Activated CD4-positive, alpha-beta T cell treated with anti-CD3 and anti-CD28 coated beads, Interleukin-2, amount 10 ng/mL, durations not matched to agents 7 days and 5 days (primary cell): ENCODE data around the gene ATOH8. TPM values are rescaled to one million over a fixed set of nuclear protein-coding genes. Genes with fewer than 3 reads are reported as not detected.

Experiments
- CTCF ChIA-PET: fragments of 350-600 bp; sonication (Branson Sonifier 250); formaldehyde crosslinking; loops from one replicate; lab custom pipeline; 2021; ENCODE audit warnings: antibody characterized with exemption; lab: Charles Lee
- POLR2A ChIA-PET: fragments of 350-600 bp; sonication (Branson Sonifier 250); formaldehyde crosslinking; loops from one replicate; lab custom pipeline; 2021; ENCODE audit warnings: antibody characterized with exemption; lab: Charles Lee
- DNase-seq: peaks from one replicate; pipeline ENCODE4 v3.0.0-alpha.2; 2020
- H3K27ac Mint-ChIP-seq: one replicate; pipeline ENCODE4 v1.8.0; 2021; ENCODE audit warnings: mild to moderate bottlenecking, moderate library complexity, mixed read lengths
- H3K27me3 Mint-ChIP-seq: one replicate; pipeline ENCODE4 v1.8.0; 2021; ENCODE audit warnings: mixed read lengths
- H3K36me3 Mint-ChIP-seq: one replicate; pipeline ENCODE4 v1.8.0; 2021; ENCODE audit warnings: low read depth, mixed read lengths
- H3K4me1 Mint-ChIP-seq: one replicate; pipeline ENCODE4 v1.8.0; 2021; ENCODE audit warnings: mixed read lengths
- H3K4me3 Mint-ChIP-seq: one replicate; pipeline ENCODE4 v1.8.0; 2021; ENCODE audit warnings: mild to moderate bottlenecking, moderate library complexity, mixed read lengths
- H3K9me3 Mint-ChIP-seq: one replicate; pipeline ENCODE4 v1.8.0; 2021; ENCODE audit warnings: mixed read lengths
- total RNA-seq, 2 experiments: library from RNA; stranded (reverse); gene quantifications; one replicate each; pipeline ENCODE4 v1.2.3, GENCODE V29; 2021

Gene ATOH8
- total RNA-seq, 2 experiments from 2014 or later: 0.10 to 0.12 TPM

DNA sequence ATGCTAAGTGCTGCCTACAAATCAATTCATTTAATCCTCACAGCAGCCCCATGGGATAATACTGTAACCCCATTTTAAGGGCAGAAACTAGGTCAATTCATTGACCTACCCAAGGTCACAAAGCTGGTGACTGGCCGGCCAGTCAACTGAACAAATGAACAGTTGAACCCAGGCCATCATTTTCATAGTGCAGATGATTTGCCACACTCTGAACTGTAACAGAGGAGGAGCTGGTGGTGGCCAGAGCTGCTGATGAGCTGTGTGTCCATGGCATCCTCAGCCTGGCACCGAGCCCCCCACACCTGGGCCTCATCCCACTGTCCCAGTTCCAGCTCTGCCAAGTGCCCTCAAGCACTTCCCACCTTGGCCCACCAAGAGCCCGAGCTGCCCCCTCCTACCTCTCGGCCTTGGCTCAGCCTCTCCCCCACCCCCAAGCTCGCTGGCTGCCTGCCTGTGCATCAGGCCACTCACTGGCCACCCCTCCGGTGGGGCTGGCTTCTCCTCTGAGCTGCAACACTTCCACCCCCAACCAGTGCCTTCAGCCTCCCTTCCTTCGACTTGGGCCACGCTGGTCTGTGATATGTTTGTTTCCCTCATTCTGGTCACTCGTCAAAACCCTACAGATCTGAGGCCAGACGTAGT lies 58.4 kb downstream of the ATOH8 start:
- CTCF ChIA-PET: interaction anchor here (0.8 to 3.9 kb wide), 9 partner anchors 15 to 268 kb away, joined by 3 to 33 read pairs (median 5); partner anchors contain the start of gene ATOH8
- Mint-ChIP-seq H3K27me3 (peaks cover 3% of the 10 kb centered on the region), H3K4me3 (no peak overlapping the region), H3K36me3 (no peaks in the 10 kb centered on the region), H3K27ac (no peak overlapping the region), H3K4me1 (no peaks in the 10 kb centered on the region), H3K9me3 (no peaks in the 10 kb centered on the region)
- DNase-seq: no peak
- POLR2A ChIA-PET: no interaction called here

DNA sequence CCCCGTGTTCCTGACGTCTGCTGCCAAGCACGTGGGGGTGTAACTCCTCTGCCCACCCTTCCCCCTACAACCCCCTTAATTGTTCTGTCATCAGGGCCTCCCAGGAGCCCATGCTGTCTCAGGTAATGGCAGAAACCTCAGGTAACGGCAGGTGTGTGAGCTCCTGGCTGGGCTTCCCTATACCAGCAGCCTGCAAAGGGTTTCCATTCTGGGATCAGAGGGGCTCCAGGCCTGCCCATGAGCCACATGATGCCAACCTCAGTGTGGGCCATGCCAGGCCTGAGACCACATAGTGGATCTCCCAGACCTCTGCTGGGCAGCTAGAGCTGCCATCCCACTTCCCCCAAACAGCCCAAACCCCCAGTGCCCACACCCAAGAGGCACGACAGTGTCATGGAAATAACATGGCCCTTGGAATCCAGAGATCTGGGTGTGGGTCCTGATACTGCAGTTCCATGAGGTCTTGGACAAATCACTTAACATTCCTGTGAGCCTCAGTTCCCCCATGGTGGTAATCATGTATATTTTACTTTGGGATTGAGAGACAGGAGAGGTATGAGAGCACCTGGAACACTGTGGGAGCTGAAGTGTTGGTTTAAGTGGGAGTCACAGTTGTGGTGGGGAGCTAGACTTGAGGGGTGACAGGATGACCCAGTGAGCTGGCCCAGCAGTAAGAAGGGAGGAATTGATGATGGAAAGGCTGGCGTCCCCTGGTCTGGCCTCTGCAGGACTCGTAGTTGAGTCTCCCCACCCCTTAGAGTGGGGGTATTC lies 59.6 kb downstream of the ATOH8 start:
- Mint-ChIP-seq H3K36me3 (no peaks in the 10 kb centered on the region), H3K4me1 (no peaks in the 10 kb centered on the region), H3K27me3 (peaks cover 4% of the 10 kb centered on the region), H3K4me3 (no peak overlapping the region), H3K9me3 (no peaks in the 10 kb centered on the region), H3K27ac (no peak overlapping the region)
- CTCF ChIA-PET: interaction anchor here (0.6 to 3.9 kb wide), 27 partner anchors 9 to 266 kb away, joined by 3 to 33 read pairs (median 4); partner anchors contain the start of gene ATOH8
- POLR2A ChIA-PET: no interaction called here
- DNase-seq: no peak

DNA sequence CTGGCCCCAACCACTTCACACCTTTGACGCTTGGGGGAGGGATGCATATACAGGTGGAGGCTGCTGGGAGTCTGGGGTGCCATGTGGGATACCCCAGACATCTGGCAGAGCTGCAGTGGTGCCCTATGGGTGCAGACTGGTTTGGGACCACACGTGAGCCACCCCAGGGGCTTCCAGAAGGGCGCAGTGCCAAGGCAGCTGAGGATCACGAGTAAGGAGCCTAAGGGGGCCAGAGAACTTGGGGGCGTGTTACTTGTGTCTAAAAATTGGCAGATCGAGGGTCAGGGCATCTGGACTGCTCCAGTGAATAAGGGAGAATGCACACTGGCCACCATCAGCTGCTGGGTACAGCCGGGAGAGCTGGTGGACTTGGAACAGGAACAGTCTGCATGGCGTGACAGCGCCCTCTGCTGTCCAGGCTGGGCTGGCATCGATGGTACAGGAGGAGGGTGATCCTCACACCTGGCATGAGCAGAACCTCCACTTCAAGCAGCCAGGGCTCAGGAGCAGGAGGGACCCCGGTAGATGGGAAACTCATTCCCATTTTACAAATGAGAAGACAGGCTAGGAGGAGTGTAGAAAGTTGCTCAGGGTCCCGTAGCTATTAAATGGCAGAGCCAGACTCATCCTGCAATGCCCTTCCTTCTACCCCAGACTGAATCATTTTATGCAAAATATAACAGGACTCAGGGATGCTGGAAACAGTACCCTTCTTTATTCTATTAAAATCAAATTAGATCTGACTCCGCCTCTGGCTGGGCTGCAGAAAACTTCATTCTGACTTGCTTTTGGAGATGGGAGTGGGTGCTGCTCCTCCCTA lies 60.4 kb downstream of the ATOH8 start:
- ChIA-PET POLR2A (no interaction called here), CTCF (interaction anchor here (0.6 to 3.9 kb wide), 28 partner anchors 10 to 265 kb away, joined by 3 to 33 read pairs (median 4); partner anchors contain the start of gene ATOH8)
- Mint-ChIP-seq H3K9me3 (no peaks in the 10 kb centered on the region), H3K36me3 (no peaks in the 10 kb centered on the region), H3K27me3 (peaks cover 6% of the 10 kb centered on the region), H3K4me3 (no peak overlapping the region), H3K27ac (no peak overlapping the region), H3K4me1 (no peaks in the 10 kb centered on the region)
- DNase-seq: peak; percentile 87

DNA sequence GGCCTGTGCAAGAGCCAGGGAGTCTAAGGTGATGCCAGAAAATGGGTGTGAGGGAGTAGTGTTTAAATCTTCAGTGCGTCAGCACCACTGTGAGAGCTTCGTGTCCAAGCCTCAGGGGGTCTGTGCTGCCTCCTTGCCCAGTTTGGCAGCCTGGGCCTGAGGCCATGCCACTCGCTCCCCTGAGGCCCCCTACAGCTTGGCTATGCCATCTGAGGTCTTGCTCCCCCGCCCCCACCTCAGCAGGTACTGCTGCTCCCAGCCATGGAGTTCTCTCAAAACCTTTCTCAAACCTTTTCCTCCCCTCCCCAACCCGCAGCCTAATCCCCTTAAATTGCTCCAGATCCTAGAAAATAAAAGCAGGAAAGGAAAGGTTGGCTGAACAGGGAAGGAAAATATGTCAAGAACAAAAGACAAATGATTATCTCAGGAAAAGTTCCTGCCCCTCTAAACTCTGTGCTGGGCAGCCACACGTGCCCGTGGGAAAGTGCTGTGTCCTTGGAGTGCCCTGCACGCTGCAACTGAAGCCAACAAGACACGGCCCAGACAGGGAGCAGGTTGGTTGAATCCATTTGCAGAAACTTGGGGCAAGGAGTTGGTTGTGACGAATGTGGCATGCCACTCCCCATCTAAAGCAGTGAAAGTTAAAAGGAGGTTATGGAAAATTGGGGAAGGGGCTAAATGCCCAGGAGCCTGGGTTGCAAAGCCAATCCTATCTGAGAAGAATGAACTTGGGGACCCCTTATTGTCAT lies 61.2 kb downstream of the ATOH8 start:
- no peak for DNase-seq
- ChIA-PET POLR2A (no interaction called here), CTCF (interaction anchor here (0.9 to 3.9 kb wide), 21 partner anchors 9 to 264 kb away, joined by 3 to 33 read pairs (median 5); partner anchors contain the start of gene ATOH8)
- no peaks in the 10 kb centered on the region for H3K4me1 Mint-ChIP-seq
- peaks cover 9% of the 10 kb centered on the region for H3K27me3 Mint-ChIP-seq
- no peaks in the 10 kb centered on the region for H3K36me3 Mint-ChIP-seq
- no peaks in the 10 kb centered on the region for H3K9me3 Mint-ChIP-seq
- H3K4me3 Mint-ChIP-seq: no peak overlapping the region
- no peak overlapping the region for H3K27ac Mint-ChIP-seq

DNA sequence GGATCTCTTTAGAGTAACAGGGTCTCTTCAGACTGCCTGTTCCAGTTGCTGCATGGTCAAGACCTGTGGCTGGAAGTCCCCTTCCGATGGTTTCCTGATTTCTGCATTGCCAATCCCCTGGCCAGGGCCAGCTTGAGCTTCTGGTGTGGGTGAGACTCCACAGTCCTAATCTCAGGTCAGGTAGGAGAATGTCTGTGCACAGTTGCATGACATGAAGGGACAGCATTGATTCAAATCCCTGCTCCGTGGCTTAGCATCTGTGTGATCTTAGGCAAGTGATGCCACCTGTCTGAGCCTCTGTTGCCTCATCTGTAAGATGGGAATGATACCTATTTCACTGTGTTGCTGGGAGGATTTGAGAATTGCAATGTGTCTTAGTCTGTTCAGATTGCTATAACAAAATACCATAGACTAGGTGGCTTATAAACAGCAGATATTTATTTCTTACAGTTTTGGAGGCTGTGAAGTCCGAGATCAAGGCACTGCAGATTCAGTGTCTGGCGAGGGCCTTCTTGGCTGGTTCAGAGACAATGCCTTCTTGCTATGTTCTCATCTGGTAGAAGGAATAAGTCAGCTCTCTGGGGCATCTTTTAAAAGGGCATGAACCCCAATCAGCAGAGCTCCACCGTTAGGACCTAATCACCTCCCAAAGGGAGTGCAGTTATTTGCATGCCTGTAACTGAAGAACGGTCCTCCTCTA lies 66.2 kb downstream of the ATOH8 start:
- Mint-ChIP-seq H3K36me3 (no peaks in the 10 kb centered on the region), H3K9me3 (no peaks in the 10 kb centered on the region), H3K4me1 (no peaks in the 10 kb centered on the region), H3K4me3 (no peak overlapping the region), H3K27ac (no peak overlapping the region), H3K27me3 (peaks cover 27% of the 10 kb centered on the region)
- CTCF ChIA-PET: interaction anchor here (0.9 to 1.2 kb wide), 2 partner anchors 8 to 91 kb away, joined by 4 to 5 read pairs; no protein-coding TSS in a partner anchor
- POLR2A ChIA-PET: no interaction called here
- DNase-seq: no peak

DNA sequence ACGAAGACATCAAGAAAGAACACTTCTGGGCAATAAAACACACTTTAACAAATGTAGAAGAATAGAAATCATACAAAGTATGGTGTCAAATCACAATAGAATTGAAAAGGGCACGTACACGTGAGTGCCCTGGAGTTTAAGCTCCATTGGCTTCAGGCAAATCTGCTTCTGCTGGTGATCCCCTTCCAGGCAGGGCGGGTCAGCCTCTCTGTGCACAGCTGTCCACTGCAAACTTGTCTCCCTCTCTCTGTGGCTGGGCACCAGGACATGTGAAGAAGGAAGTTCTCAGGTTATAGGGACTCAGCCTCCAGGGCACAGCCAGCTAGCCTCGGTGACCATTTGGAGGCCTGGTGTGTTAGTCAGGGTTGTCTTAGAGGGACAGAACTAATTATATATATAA lies 69.0 kb downstream of the ATOH8 start:
- DNase-seq: no peak
- POLR2A ChIA-PET: no interaction called here
- Mint-ChIP-seq H3K9me3 (no peaks in the 10 kb centered on the region), H3K4me1 (peaks cover 10% of the 10 kb centered on the region), H3K27me3 (peaks cover 41% of the 10 kb centered on the region), H3K27ac (no peak overlapping the region), H3K36me3 (no peaks in the 10 kb centered on the region), H3K4me3 (no peak overlapping the region)
- CTCF ChIA-PET: interaction anchor here (0.6 to 11.9 kb wide), 4 partner anchors 86 to 256 kb away, joined by 4 to 194 read pairs (median 4); no protein-coding TSS in a partner anchor

DNA sequence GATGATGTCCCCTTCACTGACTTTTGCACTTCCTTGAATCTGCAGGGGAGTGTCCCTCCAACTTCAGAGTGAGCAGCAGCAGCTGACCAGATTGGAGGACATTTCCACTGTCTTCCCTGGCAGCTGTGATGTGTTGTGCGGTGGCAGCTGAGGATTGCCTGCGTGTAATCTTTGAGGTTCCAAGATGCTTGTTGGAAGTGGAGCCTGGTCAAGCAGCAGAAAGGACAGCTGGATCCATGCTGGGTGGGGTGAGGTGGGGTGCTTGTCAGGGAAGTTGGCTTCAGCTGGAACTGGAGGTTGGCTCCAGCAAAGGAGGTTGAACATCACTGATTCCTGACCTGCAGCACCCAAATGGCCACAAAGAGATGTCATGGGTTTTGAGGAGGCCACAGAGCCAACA lies 70.2 kb downstream of the ATOH8 start:
- ChIA-PET CTCF (interaction anchor here (0.7 to 11.9 kb wide), 4 partner anchors 8 to 254 kb away, joined by 3 to 194 read pairs (median 4); partner anchors contain the start of gene ST3GAL5), POLR2A (no interaction called here)
- H3K36me3 Mint-ChIP-seq: no peaks in the 10 kb centered on the region
- H3K4me3 Mint-ChIP-seq: no peak overlapping the region
- H3K9me3 Mint-ChIP-seq: no peaks in the 10 kb centered on the region
- H3K27ac Mint-ChIP-seq: no peak overlapping the region
- no peak for DNase-seq
- peaks cover 14% of the 10 kb centered on the region for H3K4me1 Mint-ChIP-seq
- peaks cover 39% of the 10 kb centered on the region for H3K27me3 Mint-ChIP-seq

DNA sequence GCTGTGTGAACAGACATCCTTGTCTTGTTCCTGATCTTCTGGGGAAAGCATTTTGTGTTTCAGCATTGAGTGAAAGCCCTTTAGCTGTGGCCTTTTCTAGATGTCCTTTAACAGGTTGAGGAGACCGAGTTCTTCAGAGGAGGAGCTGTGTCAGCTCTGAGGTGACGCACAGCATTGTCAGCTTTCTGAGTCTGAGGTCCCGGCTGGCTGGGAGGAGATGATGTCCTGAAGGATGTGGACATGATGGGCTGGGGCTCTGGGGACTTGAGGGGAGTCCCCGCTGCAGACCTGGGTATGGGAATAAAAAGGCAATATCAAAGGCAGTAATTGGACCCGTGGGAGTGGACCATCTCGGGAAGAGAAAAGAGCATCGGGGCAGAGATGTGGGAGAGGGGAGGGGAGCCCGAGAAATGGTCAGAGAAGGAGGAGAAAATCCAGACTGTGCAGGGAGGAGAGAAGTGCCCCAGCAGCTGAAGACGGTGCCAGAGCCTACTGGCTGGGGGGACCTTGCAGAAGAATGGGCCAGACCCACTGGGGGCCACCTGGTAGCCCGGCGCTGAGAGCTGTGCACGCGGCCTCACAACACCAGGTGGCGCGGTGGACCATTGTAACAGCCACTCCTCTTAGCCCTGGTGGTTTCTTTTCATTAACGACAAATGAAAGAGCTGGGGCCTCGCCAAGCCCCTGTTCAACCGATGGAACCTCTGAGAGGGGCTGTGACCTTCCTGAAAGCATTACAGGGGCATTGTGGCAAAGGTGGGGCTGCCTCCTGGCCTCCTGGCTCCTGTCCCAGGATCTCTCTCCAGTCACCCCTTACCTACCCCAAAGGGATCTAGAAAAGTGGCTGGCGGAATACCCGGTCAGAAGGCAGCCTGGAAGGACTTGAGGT lies 73.4 kb downstream of the ATOH8 start:
- Mint-ChIP-seq H3K36me3 (no peaks in the 10 kb centered on the region), H3K27ac (peak overlapping the region; percentile 72), H3K9me3 (no peaks in the 10 kb centered on the region), H3K4me3 (no peak overlapping the region), H3K27me3 (peaks cover 24% of the 10 kb centered on the region), H3K4me1 (peaks cover 31% of the 10 kb centered on the region)
- POLR2A ChIA-PET: no interaction called here
- peak; percentile 83 for DNase-seq
- CTCF ChIA-PET: interaction anchor here (0.5 to 11.9 kb wide), 52 partner anchors 8 to 471 kb away, joined by 3 to 194 read pairs (median 4); partner anchors contain the start of genes POLR1A, PTCD3 and ST3GAL5

DNA sequence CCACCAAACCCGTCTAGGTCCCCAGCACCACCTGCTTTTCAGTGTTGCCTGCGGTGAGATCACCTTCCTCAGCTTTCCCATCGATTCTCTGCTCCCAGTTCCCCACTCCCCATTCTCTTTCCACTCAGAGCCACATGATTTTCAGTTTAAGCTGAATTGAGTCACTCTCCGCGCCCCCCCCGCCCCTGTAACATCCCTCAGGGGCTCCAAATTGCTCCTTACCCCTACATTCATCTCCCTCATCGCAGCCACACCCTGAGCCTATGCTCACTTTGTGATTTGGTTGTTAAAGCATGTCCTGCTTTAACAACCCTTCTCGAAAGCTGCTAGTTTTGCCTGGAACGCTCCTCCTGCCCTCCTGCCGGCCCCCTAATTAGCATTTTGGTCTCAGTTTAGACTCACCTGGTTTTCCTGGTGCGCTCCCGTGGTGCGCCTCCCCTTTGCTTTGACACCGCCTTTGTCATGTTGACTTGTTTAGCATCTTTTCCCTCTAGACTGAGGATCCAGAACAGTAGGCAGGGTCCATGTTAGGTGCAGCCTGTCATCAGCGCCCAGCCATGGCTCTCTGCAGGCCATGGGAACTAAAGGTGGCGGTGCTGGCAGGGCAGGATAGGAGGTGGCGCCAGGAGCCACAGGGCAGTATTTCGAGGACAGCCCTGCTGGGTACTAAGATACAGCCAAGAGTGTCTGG lies 74.2 kb downstream of the ATOH8 start:
- POLR2A ChIA-PET: no interaction called here
- Mint-ChIP-seq H3K9me3 (no peaks in the 10 kb centered on the region), H3K4me1 (peaks cover 31% of the 10 kb centered on the region), H3K4me3 (no peak overlapping the region), H3K27me3 (peaks cover 21% of the 10 kb centered on the region), H3K27ac (peak overlapping the region; percentile 72), H3K36me3 (no peaks in the 10 kb centered on the region)
- DNase-seq: no peak
- CTCF ChIA-PET: interaction anchor here (0.6 to 11.9 kb wide), 50 partner anchors 9 to 357 kb away, joined by 3 to 194 read pairs (median 4); partner anchors contain the start of genes POLR1A, PTCD3 and ST3GAL5

DNA sequence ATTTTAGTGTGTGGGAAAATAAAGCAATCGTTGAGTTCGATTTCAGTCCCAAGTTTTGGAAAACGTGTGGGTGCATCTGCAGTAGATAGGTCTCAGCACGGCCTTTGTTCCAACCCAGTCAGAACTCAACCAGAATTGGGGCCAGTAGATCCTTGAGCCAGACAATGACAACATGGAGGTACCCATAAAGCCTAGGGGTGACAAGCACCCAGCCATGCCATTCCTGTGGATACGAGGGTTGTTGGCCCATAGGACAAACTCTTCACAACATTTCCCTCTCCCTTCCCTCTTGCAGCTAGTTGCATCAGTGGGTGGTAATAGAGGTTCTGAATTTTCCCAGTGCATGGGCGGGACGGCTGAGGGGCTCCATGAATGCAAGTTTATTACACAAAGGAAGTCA lies 74.9 kb downstream of the ATOH8 start:
- H3K27me3 Mint-ChIP-seq: peaks cover 21% of the 10 kb centered on the region
- H3K27ac Mint-ChIP-seq: no peak overlapping the region
- CTCF ChIA-PET: interaction anchor here (2.4 to 11.9 kb wide), 3 partner anchors 22 to 250 kb away, joined by 9 to 194 read pairs (median 14); partner anchors contain the start of gene ST3GAL5
- POLR2A ChIA-PET: no interaction called here
- no peaks in the 10 kb centered on the region for H3K9me3 Mint-ChIP-seq
- peaks cover 36% of the 10 kb centered on the region for H3K4me1 Mint-ChIP-seq
- no peak overlapping the region for H3K4me3 Mint-ChIP-seq
- no peaks in the 10 kb centered on the region for H3K36me3 Mint-ChIP-seq
- DNase-seq: no peak
